Suppressor macrophage (primary cell): ENCODE measurements around the gene SKAP1.

Experiments
- DNase-seq, 4 experiments: peaks; one replicate each; pipeline ENCODE4 v3.0.0-alpha.2; 2020 to 2022

SKAP1 gene

GRCh38 chr17:48241770-48242497, 188.1 kb downstream of the SKAP1 start:
- DNase-seq, result no peak

DNA sequence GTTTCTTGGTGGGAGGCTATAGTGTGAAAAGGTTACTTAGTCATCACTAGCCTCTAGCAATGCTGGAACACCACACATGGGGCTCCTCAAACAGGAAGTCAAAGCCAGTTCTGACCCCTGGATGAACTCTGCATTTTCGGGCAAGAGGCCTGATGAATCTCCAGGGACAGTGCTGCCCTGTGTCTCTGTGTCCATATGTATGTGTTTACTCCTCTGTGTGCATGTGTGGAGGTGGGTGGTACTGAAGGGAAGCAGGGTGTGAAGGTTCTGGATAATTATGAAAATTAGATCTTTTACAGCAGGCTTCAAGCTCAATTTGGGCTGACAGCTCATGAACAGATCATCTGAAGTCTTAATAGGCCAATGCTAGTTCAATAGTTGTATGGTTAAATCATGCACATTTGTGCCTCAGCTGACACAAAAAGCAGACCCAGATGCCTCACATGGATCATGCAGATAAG, 188.9 kb downstream of the SKAP1 start:
- DNase-seq, result peak; percentile 79 to 89 (median 84)

- DNase-seq, result no peak
Measured at GRCh38 chr17:48240562-48241130, 189.4 kb downstream of the SKAP1 start.

GRCh38 chr17:48240122-48240521, 189.9 kb downstream of the SKAP1 start:
- no peak for DNase-seq

GRCh38 chr17:48239603-48239995, 190.4 kb downstream of the SKAP1 start:
- no peak for DNase-seq

GRCh38 chr17:48238933-48239602, 190.9 kb downstream of the SKAP1 start:
- no peak for DNase-seq

DNA sequence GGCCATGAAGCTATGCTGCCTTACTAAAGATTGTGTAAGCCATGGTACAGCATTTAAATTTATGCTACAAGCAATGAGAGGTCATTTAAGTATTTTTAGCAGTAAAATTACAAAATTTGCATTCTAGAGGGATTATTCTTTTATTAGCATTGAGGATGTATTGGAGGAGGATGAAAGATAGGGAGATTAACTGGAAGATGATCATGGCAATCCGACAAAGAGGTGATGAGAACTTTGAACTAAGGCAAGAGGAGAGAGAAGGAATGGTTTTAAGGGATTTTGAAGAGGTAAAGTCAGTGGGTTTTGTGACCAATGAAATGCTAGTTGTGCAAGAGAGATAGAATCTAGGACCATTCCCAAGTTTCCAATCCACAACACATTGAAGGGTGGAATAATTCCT, 192.6 kb downstream of the SKAP1 start:
- no peak for DNase-seq

DNA sequence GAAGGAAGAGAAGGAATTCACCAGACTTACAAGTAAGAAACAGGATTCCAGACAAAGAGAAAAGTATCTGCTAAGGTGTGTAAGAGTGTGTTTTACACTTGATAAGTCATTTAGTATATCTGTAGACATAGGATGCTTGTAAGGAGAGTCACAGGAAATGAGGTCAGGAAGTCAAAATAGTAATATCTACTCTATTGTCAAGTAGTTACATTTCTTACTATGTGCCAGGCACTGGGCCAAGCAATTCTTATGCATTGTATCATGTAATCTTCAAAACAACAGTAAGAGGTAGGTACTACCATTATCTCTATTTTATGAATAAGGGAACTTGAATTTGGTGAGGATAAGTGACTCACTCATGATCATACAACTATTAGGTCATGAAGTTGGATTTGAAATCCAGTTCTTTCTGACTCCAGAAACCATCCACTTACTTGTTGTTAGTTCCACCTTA, 193.3 kb downstream of the SKAP1 start:
- DNase-seq, result peak in 3 of 4 experiments; percentile 29 to 60 (median 58)

DNA sequence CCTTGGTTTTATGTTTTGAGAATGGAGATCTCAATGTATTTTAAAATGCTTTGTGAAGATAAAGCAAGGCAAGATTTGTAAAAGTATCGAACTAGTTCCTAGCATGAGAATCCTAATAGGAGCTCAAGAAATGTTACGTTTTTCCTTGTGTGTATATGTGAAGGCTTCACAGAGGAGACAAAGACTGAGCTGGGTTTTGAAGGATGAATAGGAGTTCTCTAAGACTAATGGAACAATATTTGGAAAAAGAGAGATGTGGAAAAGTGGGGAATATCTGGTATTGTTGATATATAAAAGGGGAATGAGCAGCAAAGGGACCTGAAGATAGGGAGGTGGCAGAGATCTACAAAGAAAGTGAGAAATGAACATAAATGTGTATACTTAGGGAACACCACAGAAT, 195.1 kb downstream of the SKAP1 start:
- no peak for DNase-seq

DNA sequence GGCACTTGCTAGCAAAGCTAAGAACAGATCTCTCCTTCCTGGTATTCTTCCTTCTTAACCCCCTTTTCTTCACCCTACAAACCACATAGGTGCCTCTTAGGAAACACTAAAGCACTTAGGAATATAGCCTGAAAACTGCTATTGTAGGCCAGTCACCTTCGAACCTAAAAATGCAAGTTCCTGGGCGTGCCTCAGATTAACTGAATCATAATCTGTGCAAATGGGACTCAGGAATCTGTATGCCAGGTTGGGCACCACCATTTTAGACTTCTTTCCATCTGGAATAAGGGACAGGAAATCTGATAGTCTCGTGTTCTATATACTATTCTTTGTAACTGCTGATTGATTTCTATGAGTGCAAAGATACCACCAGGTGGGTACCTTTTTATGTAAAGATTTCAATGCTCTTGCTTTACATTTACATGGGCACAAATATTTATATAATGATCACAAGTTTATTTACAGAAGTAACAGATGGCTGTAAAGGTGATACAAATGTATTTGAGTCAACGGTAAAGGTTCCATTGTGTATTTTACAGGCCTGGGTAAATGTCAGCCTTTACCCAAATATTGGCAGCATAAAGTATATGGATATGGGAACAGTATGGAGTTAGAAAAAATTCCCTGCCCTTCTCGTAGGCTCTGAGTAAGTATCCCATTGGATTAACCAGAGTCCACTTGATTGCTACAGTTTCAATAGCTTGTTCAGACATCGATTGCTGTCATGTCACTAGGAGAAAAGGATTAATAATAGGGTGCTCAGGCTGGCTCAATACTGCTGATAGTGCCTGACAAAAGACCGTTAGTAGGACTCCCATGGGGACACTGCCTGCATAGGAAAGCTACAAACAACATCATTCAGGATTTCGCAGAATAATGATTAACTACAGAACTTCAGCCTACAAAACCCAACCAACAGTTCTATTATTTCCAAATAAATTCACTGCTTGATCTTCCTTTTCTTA, 197.7 kb downstream of the SKAP1 start:
- DNase-seq, result no peak

GRCh38 chr17:48229936-48230335, 200.1 kb downstream of the SKAP1 start:
- no peak for DNase-seq

- DNase-seq, result no peak
Measured at GRCh38 chr17:48228720-48229119, 201.3 kb downstream of the SKAP1 start.

- no peak for DNase-seq
Measured at GRCh38 chr17:48225725-48226567, 204.1 kb downstream of the SKAP1 start.

- DNase-seq, result no peak
Measured at GRCh38 chr17:48223945-48224344, 206.1 kb downstream of the SKAP1 start.

DNA sequence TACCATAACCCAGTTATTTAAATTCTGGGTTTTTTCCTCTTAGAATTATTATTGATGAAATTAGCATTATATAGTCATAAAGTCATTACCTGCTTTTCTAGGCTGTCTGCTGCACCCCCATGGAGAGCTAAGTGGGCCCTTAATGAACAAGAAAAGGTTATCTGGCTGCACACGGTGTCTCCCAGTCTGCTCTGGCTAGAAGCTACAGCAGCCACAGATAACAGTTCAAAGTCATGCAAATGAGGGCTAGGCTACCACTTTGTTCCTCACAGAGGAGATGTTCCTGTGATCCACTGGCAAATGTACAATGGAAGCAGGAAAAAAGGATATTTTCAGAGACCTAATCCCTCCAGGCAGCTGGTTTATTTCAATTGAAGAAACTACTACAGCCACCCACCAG, 210.4 kb downstream of the SKAP1 start:
- no peak for DNase-seq

DNA sequence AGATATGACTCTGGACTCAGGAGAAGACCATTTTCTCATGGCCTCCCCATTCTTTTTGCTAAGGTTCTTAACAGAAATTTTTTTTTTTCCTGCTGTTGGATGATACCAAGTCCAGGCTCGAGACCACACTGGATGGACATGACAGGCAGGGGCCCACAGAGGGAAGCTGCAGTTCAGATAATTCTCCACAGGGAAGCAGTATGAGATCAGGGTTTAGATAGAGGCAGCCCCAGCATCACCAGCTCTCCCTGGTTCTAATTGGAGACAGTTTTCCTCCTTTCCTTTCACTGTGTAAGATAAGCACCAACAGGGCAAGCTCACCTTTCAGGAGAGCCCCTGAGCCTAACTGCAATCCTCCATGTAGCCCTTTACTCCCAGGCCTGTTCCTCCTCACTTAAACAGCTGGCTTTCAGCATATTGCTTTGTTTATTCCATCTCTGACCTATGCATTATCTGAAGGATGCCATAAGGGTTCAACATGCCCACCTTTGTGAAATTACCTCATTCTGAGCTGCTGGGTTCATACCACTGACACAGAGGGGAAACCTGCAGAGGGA, 214.4 kb downstream of the SKAP1 start:
- peak; percentile 40 to 65 (median 50) for DNase-seq

DNA sequence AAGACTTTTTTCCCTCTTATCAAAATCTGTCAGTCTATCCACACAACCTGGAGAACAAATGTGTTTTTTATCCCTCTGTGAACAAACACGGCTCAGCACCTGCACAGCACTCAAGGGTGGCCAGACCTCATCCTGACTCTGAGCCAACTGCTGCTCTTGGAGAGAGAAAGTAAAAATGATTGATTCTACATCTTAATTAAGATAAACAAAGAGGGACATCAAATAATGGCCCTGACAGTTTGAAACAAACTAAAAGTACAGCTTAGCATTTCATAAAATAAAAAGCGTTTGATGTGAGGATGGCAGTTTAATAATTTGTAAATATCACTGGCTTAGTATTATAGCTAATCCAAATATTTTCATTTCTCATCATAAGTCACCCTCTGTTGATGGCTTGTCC, 216.2 kb downstream of the SKAP1 start:
- DNase-seq, result no peak

DNA sequence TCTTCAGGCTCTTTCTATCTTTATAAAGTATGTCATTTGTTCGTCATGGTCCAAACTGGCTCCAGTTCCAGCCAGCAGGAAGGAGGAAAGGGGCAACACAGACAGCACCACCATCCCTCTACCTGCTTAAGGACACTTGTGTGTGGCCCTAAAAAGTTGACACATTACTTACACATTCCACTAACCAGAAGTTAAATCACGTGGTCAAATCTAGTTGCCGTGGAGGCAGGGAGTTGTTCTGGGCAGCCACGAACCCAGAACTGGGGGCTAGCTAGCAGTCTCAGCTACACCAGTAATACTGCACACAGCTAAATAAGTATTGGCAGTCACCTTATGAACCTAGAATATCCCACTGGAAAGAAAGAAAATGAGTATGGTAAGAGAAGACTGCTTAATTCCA, 218.2 kb downstream of the SKAP1 start:
- no peak for DNase-seq

GRCh38 chr17:48211011-48211410, 219.0 kb downstream of the SKAP1 start:
- DNase-seq, result no peak

DNA sequence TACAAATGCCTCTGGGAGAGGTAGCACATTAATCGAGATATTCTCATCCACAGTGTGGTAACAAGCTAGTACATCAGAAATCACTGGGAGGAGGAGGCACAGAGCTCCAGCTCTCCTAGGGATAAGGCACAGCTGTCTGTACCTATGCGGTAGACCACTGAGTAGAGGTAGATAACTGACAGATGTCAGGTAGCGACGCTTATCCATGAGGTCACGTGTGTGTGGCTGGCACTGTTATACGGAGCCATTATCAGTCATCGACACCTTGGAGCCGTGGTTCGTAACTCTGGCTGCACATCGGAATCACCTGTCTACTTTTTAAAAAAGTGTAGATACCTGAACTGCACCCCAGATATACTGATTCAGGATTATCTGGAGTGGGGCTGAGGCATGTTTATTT, 220.0 kb downstream of the SKAP1 start:
- DNase-seq, result no peak
